ENCODE data around the gene SEMA3B.
"Not testable (repeated sequence)": the region's sequence is repeated elsewhere in the genome, so short reads cannot be mapped to it uniquely, and the experiment has no call there.

Gene SEMA3B

GRCh38 chr3:50238549-50239026, 30.4 kb upstream of the SEMA3B start:
- DNase-seq = no peak

- no peak for DNase-seq
Observed at GRCh38 chr3:50239649-50240048, 29.3 kb upstream of the SEMA3B start.

GRCh38 chr3:50241163-50241562, 27.8 kb upstream of the SEMA3B start:
- no peak for DNase-seq

GRCh38 chr3:50241713-50242380, 27.1 kb upstream of the SEMA3B start:
- DNase-seq = no peak

GRCh38 chr3:50242381-50242770, 26.6 kb upstream of the SEMA3B start:
- DNase-seq = no peak

GRCh38 chr3:50242851-50243542, 25.9 kb upstream of the SEMA3B start:
- DNase-seq = no peak

- no peak for DNase-seq
Observed at GRCh38 chr3:50243543-50243895, 25.4 kb upstream of the SEMA3B start.

- DNase-seq = not testable (repeated sequence)
Observed at GRCh38 chr3:50244813-50245212, 24.1 kb upstream of the SEMA3B start.

GRCh38 chr3:50245251-50245745, 23.6 kb upstream of the SEMA3B start:
- no peak for DNase-seq

- peak; percentile 98 for DNase-seq
Observed at GRCh38 chr3:50245831-50246516, 23.0 kb upstream of the SEMA3B start.

- DNase-seq = peak; percentile 74
Observed at GRCh38 chr3:50246517-50246954, 22.4 kb upstream of the SEMA3B start.

GRCh38 chr3:50248387-50248786, 20.6 kb upstream of the SEMA3B start:
- DNase-seq = no peak

GRCh38 chr3:50249457-50249856, 19.5 kb upstream of the SEMA3B start:
- no peak for DNase-seq

- DNase-seq = no peak
Observed at GRCh38 chr3:50250514-50250913, 18.4 kb upstream of the SEMA3B start.

- DNase-seq = peak; percentile 45
Observed at GRCh38 chr3:50251220-50251619, 17.7 kb upstream of the SEMA3B start.

- DNase-seq = no peak
Observed at GRCh38 chr3:50254577-50255250, 14.2 kb upstream of the SEMA3B start.

- no peak for DNase-seq
Observed at GRCh38 chr3:50255251-50255615, 13.7 kb upstream of the SEMA3B start.

GRCh38 chr3:50256978-50257890, 11.7 kb upstream of the SEMA3B start:
- peak; percentile 52 for DNase-seq

GRCh38 chr3:50258029-50258680, 10.8 kb upstream of the SEMA3B start:
- DNase-seq = no peak

GRCh38 chr3:50258979-50259378, 10.0 kb upstream of the SEMA3B start:
- no peak for DNase-seq

GRCh38 chr3:50259432-50260026, 9.4 kb upstream of the SEMA3B start:
- DNase-seq = no peak

Measured in stimulated activated CD4-positive, alpha-beta T cell treated with anti-CD3 and anti-CD28 coated beads, Interleukin-12 subunit alpha, Interleukin-12 subunit beta, amount 100 ng/mL, for 4 hours (primary cell).